Amygdala (tissue), 56 donors: ENCODE data around the gene PPP1R27.

Source experiments
- DNase-seq, 56 donors: peaks; one replicate each; lab custom pipeline; 2025; lab: John Stamatoyannopoulos, UW

Gene PPP1R27

GRCh38 chr17:81808778-81809555, 25.9 kb downstream of the PPP1R27 start:
- no peak for DNase-seq

- DNase-seq, result no peak
These were observed 27.0 kb downstream of the PPP1R27 start for GRCh38 chr17:81807839-81808238.

DNA sequence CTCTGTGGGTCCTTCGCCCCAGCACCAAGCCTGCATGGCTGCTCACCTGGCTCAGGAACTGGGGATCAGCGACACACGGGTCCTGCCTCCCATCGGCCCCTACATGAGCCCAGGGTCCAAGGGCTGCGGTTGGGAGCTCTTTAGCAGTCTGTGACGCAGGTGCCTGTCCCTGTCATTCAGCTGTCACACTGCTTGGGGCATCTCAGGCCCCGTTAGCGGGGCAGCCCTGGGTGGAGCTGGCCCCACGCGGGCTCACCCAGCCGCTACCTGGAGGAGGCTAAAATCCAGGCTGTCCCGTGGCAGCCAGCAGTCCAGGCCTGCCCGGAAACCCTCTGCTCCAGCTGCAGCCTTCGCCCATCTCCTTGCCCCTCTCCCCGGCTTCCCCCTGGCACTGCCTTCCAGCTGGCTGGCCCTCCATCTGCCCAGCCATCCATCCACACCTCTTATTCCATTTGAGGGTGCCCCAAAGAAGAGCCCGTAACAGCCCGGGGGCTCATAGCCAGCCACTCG, 27.6 kb downstream of the PPP1R27 start:
- no peak for DNase-seq

DNA sequence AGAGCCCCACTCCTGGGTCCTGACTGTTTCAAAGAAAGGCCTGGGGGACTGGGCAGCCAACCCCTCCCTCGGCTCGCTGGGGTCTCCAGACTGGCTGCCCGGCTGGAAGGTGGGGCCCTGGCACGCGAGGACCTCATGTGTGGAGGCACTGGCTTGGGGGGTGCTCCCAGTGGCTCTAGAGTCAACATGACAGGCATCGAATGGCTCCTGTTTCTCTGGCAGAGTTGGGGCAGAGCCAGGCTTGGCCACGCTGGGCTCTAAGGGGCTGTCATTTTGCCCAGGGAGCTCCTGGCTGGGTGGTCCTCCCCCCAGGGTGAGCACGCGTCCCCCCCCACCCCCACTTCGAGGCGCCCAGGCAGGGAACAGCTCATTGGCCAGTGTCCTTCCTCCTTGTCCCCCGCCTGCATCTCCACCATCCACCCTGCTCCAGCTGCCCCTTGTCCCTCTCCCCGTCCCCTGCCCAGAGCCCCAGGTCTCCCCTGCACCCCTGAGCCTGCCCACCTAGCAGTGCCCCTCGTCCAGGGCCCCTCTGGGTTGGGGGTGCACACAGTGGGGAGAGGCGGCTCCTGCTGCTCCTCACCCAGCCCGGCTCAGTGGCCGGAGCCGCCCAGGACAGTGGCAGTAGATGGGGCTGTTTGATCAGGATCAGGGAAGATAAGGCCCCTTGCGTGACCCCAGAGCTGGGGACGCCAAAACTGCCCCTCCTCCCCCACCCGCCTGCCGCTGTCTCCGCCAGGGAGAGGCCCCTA, 28.2 kb downstream of the PPP1R27 start:
- DNase-seq, result no peak

GRCh38 chr17:81805707-81806460, 29.0 kb downstream of the PPP1R27 start:
- no peak for DNase-seq

GRCh38 chr17:81804559-81805399, 30.1 kb downstream of the PPP1R27 start:
- no peak for DNase-seq

GRCh38 chr17:81803728-81804558, 30.9 kb downstream of the PPP1R27 start, which contains the start of gene GCGR:
Gene GCGR (plus strand): TSS chr17:81804150. CDS start chr17:81809019, 4,869 bp downstream.
- DNase-seq, result no peak

DNA sequence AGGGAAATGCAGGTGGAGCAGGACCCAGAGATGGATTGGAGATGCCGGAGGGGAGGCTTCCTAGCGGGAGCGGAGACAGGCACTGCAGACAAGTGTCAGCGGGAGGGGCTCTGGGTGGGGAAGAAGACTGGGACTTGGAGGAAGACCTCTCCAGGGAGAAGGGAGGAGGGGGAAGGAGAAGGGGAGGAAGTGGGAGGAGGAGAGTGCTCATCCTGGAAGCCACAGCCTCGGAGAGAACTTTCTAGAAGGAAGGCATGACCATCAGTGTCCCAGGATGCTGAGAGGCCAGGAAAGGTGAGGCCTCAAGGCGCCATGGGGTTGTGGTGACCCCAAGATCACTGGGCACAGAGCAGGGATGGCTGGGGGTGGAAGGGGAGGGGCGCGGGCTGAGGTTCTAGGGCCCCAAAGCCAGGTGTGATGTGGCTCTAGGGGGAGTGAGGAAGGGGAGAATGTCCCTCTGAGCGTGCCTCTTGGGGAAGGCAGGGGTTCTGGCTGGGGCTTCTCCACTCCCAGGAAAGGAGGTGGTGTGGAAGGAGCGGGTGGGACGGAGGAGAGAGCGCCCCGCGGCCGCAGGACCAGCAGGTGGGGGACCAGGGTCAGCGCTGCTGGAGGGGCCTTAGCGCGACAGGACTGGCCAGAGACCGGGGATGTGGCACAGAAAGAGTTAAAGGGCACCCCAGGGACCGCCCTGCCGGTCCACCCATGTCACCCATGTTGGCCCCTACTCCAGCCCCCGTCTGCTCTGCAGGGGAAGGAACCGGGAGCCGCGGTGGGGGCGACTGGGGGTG, 31.8 kb downstream of the PPP1R27 start:
- no peak for DNase-seq

- DNase-seq, result no peak
These were observed 32.6 kb downstream of the PPP1R27 start for GRCh38 chr17:81802048-81802758.

DNA sequence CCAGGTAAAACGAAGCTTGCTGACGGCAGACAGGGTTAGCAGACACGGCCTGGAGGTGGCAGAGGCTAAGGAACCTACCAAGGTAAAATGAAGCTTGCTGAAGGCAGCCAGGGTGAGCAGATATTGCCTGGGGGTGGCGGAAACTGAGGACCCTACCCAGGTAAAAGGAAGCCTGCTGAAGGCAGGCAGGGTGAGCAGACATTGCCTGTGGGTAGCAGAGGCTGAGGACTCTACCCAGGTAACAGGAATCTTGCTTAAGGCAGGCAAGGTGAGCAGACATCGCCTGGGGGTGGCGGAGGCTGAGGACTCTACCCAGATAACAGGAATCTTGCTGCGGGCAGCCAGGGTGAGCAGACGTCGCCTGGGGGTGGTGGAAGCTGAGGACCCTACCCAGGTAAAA, 33.5 kb downstream of the PPP1R27 start:
- no peak for DNase-seq

- DNase-seq, result no peak
These were observed 40.3 kb downstream of the PPP1R27 start for GRCh38 chr17:81794509-81794908.

- no peak for DNase-seq
These were observed 40.8 kb downstream of the PPP1R27 start for GRCh38 chr17:81794074-81794476.

- no peak for DNase-seq
These were observed 41.9 kb downstream of the PPP1R27 start for GRCh38 chr17:81792675-81793615.
